ENCODE data around the gene RCAN2. TPM values are rescaled to one million over a fixed set of nuclear protein-coding genes. Genes with fewer than 3 reads are reported as not detected.

The RCAN2 gene
- total RNA-seq, 1 experiment from 2014 or later = not detected

GRCh38 chr6:46509981-46510510 lies 18.8 kb upstream of the RCAN2 start:
- ChIA-PET CTCF (no interaction called here), POLR2A (no interaction called here)
- H3K4me1 Mint-ChIP-seq (ENCODE audit: low read depth, unreplicated experiment) = no peaks in the 10 kb centered on the region
- Histone ChIP-seq H3K36me3 (ENCODE audit: control insufficient read depth, insufficient read depth, low read length) (no peaks in the 10 kb centered on the region), H3K4me3 (ENCODE audit: low read depth, low read length) (no peak overlapping the region), H3K27me3 (replicated peaks; ENCODE audit: control insufficient read depth, insufficient read depth, low read length) (no peaks in the 10 kb centered on the region), H3K9me3 (no peaks in the 10 kb centered on the region), H3K4me1 (no peaks in the 10 kb centered on the region)
- H3K4me3 Mint-ChIP-seq (ENCODE audit: unreplicated experiment) = no peak overlapping the region
- no peaks in the 10 kb centered on the region for H3K9me3 Mint-ChIP-seq (ENCODE audit: unreplicated experiment)
- no peak overlapping the region for H3K27ac Mint-ChIP-seq (ENCODE audit: unreplicated experiment)
- DNase-seq = no peak
- no peaks in the 10 kb centered on the region for H3K27me3 Mint-ChIP-seq (ENCODE audit: insufficient read depth, unreplicated experiment)
- no peaks in the 10 kb centered on the region for H3K36me3 Mint-ChIP-seq (ENCODE audit: insufficient read depth, unreplicated experiment)
- intact Hi-C loops (cut with micrococcal nuclease; ENCODE audit: unreplicated experiment) = no loop called here
- TF ChIP-seq CTCF (IDR thresholded peaks at IDR 0.05; ENCODE audit: insufficient read depth in 1 of 2, low read depth in 1 of 2, low read length in 1 of 2, severe bottlenecking in 1 of 2, unreplicated experiment in 1 of 2) = no peak
- BruUV-seq (replicated peaks) = no TSS peak

- no TSS peak for BruUV-seq (replicated peaks)
- no peaks in the 10 kb centered on the region for H3K27me3 Mint-ChIP-seq (ENCODE audit: insufficient read depth, unreplicated experiment)
- Histone ChIP-seq H3K4me1 (no peaks in the 10 kb centered on the region), H3K36me3 (ENCODE audit: control insufficient read depth, insufficient read depth, low read length) (no peaks in the 10 kb centered on the region), H3K27me3 (replicated peaks; ENCODE audit: control insufficient read depth, insufficient read depth, low read length) (no peaks in the 10 kb centered on the region), H3K9me3 (no peaks in the 10 kb centered on the region), H3K4me3 (ENCODE audit: low read depth, low read length) (no peak overlapping the region)
- H3K27ac Mint-ChIP-seq (ENCODE audit: unreplicated experiment) = no peak overlapping the region
- intact Hi-C loops (cut with micrococcal nuclease; ENCODE audit: unreplicated experiment) = no loop called here
- ChIA-PET POLR2A (no interaction called here), CTCF (no interaction called here)
- H3K4me1 Mint-ChIP-seq (ENCODE audit: low read depth, unreplicated experiment) = no peaks in the 10 kb centered on the region
- DNase-seq = no peak
- no peaks in the 10 kb centered on the region for H3K36me3 Mint-ChIP-seq (ENCODE audit: insufficient read depth, unreplicated experiment)
- TF ChIP-seq CTCF (IDR thresholded peaks at IDR 0.05; ENCODE audit: insufficient read depth in 1 of 2, low read depth in 1 of 2, low read length in 1 of 2, severe bottlenecking in 1 of 2, unreplicated experiment in 1 of 2) = no peak
- no peak overlapping the region for H3K4me3 Mint-ChIP-seq (ENCODE audit: unreplicated experiment)
- no peaks in the 10 kb centered on the region for H3K9me3 Mint-ChIP-seq (ENCODE audit: unreplicated experiment)
Measured at GRCh38 chr6:46509063-46509462, 17.8 kb upstream of the RCAN2 start.

GRCh38 chr6:46507426-46507825 lies 16.2 kb upstream of the RCAN2 start:
- Histone ChIP-seq H3K4me3 (ENCODE audit: low read depth, low read length) (no peak overlapping the region), H3K36me3 (ENCODE audit: control insufficient read depth, insufficient read depth, low read length) (no peaks in the 10 kb centered on the region), H3K27me3 (replicated peaks; ENCODE audit: control insufficient read depth, insufficient read depth, low read length) (no peaks in the 10 kb centered on the region), H3K4me1 (no peaks in the 10 kb centered on the region), H3K9me3 (no peaks in the 10 kb centered on the region)
- no peak for DNase-seq
- Mint-ChIP-seq H3K4me1 (ENCODE audit: low read depth, unreplicated experiment) (no peaks in the 10 kb centered on the region), H3K27me3 (ENCODE audit: insufficient read depth, unreplicated experiment) (no peaks in the 10 kb centered on the region), H3K4me3 (ENCODE audit: unreplicated experiment) (no peak overlapping the region), H3K27ac (ENCODE audit: unreplicated experiment) (no peak overlapping the region), H3K36me3 (ENCODE audit: insufficient read depth, unreplicated experiment) (no peaks in the 10 kb centered on the region), H3K9me3 (ENCODE audit: unreplicated experiment) (no peaks in the 10 kb centered on the region)
- intact Hi-C loops (cut with micrococcal nuclease; ENCODE audit: unreplicated experiment) = no loop called here
- no TSS peak for BruUV-seq (replicated peaks)
- ChIA-PET CTCF (no interaction called here), POLR2A (no interaction called here)
- TF ChIP-seq CTCF (IDR thresholded peaks at IDR 0.05; ENCODE audit: insufficient read depth in 1 of 2, low read depth in 1 of 2, low read length in 1 of 2, severe bottlenecking in 1 of 2, unreplicated experiment in 1 of 2) = no peak

Measured in Caco-2 (cell line).